Ishikawa (cell line): Measurements from ENCODE around the gene PLA1A.

Source experiments
- CEBPB ChIP-seq: IDR thresholded peaks from 2 replicates; pipeline ENCODE4 v1.6.1; 2012
- CREB1 ChIP-seq: IDR thresholded peaks from 2 replicates; pipeline ENCODE4 v1.6.1; 2012; ENCODE audit warnings: low read depth
- EGR1 ChIP-seq: IDR thresholded peaks from 2 replicates; pipeline ENCODE4 v1.6.1; 2012
- EP300 ChIP-seq: IDR thresholded peaks from 2 replicates; pipeline ENCODE4 v1.6.1; 2012; ENCODE audit warnings: borderline replicate concordance
- YY1 ChIP-seq: IDR thresholded peaks from 2 replicates; pipeline ENCODE4 v1.6.1; 2012; ENCODE audit warnings: low read depth

- no peak for TF ChIP-seq YY1
- TF ChIP-seq EP300: no peak
- no peak for TF ChIP-seq CEBPB
- TF ChIP-seq EGR1: no peak
- no peak for TF ChIP-seq CREB1
These were observed 42.0 kb downstream of the PLA1A start for GRCh38 chr3:119639494-119640350.
